HepG2 (cell line): ENCODE data around the gene LGALS1. TPM values are rescaled to one million over a fixed set of nuclear protein-coding genes. Genes with fewer than 3 reads are reported as not detected.

Source experiments
- ATF3 ChIP-seq: sonication (generic); formaldehyde crosslinking; IDR thresholded peaks from 2 replicates; pipeline ENCODE4 v1.4.0; 2020; ENCODE audit warnings: missing genetic modification reagents
- CHD4 ChIP-seq: fragments of 200-600 bp; sonication (generic); IDR thresholded peaks from 2 replicates; pipeline ENCODE4 v1.7.0; 2017; ENCODE audit warnings: mild to moderate bottlenecking, low read length, borderline replicate concordance
- FOXJ3 ChIP-seq: sonication (generic); formaldehyde crosslinking; IDR thresholded peaks from 2 replicates; pipeline ENCODE4 v1.4.0; 2020; ENCODE audit warnings: missing genetic modification reagents, mild to moderate bottlenecking, borderline replicate concordance
- GLMP ChIP-seq: sonication (generic); formaldehyde crosslinking; IDR thresholded peaks from 2 replicates; pipeline ENCODE4 v1.9.0; 2021; ENCODE audit warnings: missing genetic modification reagents, mild to moderate bottlenecking, borderline replicate concordance
- PHF21A ChIP-seq: sonication (generic); formaldehyde crosslinking; IDR thresholded peaks from 2 replicates; pipeline ENCODE4 v1.5.0; 2020; ENCODE audit warnings: mild to moderate bottlenecking, missing genetic modification reagents
- POGK ChIP-seq: sonication (generic); formaldehyde crosslinking; conservative IDR thresholded peaks from 2 replicates; pipeline ENCODE4 v1.8.0; 2022; ENCODE audit warnings: mild to moderate bottlenecking, moderate library complexity, missing genetic modification reagents
- POLR2G ChIP-seq: fragments of 200-400 bp; formaldehyde crosslinking; IDR thresholded peaks from 2 replicates; pipeline ENCODE4 v1.6.1; 2018; ENCODE audit warnings: mild to moderate bottlenecking, low read depth, low read length, moderate library complexity
- REXO4 ChIP-seq: sonication (generic); formaldehyde crosslinking; IDR thresholded peaks from 2 replicates; pipeline ENCODE4 v1.8.0; 2022; ENCODE audit warnings: missing genetic modification reagents, mild to moderate bottlenecking, borderline replicate concordance
- SSRP1 ChIP-seq: IDR thresholded peaks from 2 replicates; pipeline ENCODE4 v1.6.1; 2016; ENCODE audit warnings: control low read depth
- TP53 ChIP-seq: sonication (generic); formaldehyde crosslinking; conservative IDR thresholded peaks from 2 replicates; pipeline ENCODE4 v1.4.0; 2020; ENCODE audit warnings: missing genetic modification reagents
- ZMYM2 ChIP-seq: sonication (generic); formaldehyde crosslinking; IDR thresholded peaks from 2 replicates; pipeline ENCODE4 v1.8.0; 2022; ENCODE audit warnings: mild to moderate bottlenecking, missing genetic modification reagents
- ZNF253 ChIP-seq: sonication (generic); formaldehyde crosslinking; IDR thresholded peaks from 2 replicates; pipeline ENCODE4 v1.8.0; 2022; ENCODE audit warnings: mild to moderate bottlenecking, missing genetic modification reagents, borderline replicate concordance
- ZNF530 ChIP-seq: sonication (generic); formaldehyde crosslinking; IDR thresholded peaks from 2 replicates; pipeline ENCODE4 v1.5.0; 2020; ENCODE audit warnings: low read depth, mild to moderate bottlenecking, missing genetic modification reagents
- ZNF629 ChIP-seq: sonication (generic); formaldehyde crosslinking; conservative IDR thresholded peaks from 2 replicates; pipeline ENCODE4 v1.5.0; 2020; ENCODE audit warnings: missing genetic modification reagents
- ZNF724P ChIP-seq: sonication (generic); formaldehyde crosslinking; IDR thresholded peaks from 2 replicates; pipeline ENCODE4 v1.8.0; 2022; ENCODE audit warnings: missing genetic modification reagents, borderline replicate concordance
- polyA plus RNA-seq, 8 experiments: library from polyadenylated mRNA; depleted of rRNA in 3 of 8; stranded (reverse) in 7 of 8; unstranded in 1 of 8; fragments of >200 nt; fragmentation: Illumina TruSeq in 4 of 8; extraction: Trizol in 4 of 8; gene quantifications; 2 replicates each; pipeline versions ENCODE4 v1.2.1 to v1.2.3, GENCODE V29; 2011 to 2016; ENCODE audit warnings: low read depth in 4 of 8, missing spikeins in 1 of 8, mixed read lengths in 1 of 8; ENCODE audit not compliant: insufficient read depth in 1 of 8
- total RNA-seq, 5 experiments: library from RNA; depleted of rRNA; stranded (reverse); fragments of >200 nt; fragmentation: Illumina TruSeq; extraction: Trizol; gene quantifications; 2 replicates each; pipeline ENCODE4 v1.2.3, GENCODE V29; 2016; ENCODE audit warnings: low read depth in 1 of 5
- TF ChIP-seq, protein P1 (sequence below): sonication (generic); formaldehyde crosslinking; IDR thresholded peaks from 2 replicates; pipeline ENCODE4 v1.4.0; 2020; ENCODE audit warnings: mild to moderate bottlenecking, missing genetic modification reagents
- TF ChIP-seq, protein P2 (sequence below): sonication (generic); formaldehyde crosslinking; IDR thresholded peaks from 2 replicates; pipeline ENCODE4 v1.4.0; 2020; ENCODE audit warnings: missing genetic modification reagents, borderline replicate concordance
- TF ChIP-seq, protein P3 (sequence below): IDR thresholded peaks from 2 replicates; pipeline ENCODE4 v1.6.1; 2018; ENCODE audit warnings: missing genetic modification reagents
- TF ChIP-seq, protein P4 (sequence below): sonication (generic); formaldehyde crosslinking; IDR thresholded peaks from 2 replicates; pipeline ENCODE4 v1.4.0; 2020; ENCODE audit warnings: low read depth, mild to moderate bottlenecking, missing genetic modification reagents

LGALS1 gene
- total and polyA plus RNA-seq, 2 of the 13 experiments (the other 11 are each of a cell fraction or from before 2014, with no cell fraction given), result 103 to 858 TPM

GRCh38 chr22:37664249-37665101 lies 11.0 kb upstream of the LGALS1 start (continued):
- TF ChIP-seq, protein P1, sequence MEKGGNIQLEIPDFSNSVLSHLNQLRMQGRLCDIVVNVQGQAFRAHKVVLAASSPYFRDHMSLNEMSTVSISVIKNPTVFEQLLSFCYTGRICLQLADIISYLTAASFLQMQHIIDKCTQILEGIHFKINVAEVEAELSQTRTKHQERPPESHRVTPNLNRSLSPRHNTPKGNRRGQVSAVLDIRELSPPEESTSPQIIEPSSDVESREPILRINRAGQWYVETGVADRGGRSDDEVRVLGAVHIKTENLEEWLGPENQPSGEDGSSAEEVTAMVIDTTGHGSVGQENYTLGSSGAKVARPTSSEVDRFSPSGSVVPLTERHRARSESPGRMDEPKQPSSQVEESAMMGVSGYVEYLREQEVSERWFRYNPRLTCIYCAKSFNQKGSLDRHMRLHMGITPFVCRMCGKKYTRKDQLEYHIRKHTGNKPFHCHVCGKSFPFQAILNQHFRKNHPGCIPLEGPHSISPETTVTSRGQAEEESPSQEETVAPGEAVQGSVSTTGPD (CRISPR knock-in tag), result peak; percentile 69; the same call in 1 of the 2 replicates
- TF ChIP-seq POLR2G (no peak), REXO4 (no peak), FOXJ3 (CRISPR knock-in tag) (no peak), PHF21A (no peak), ATF3 (CRISPR knock-in tag) (no peak), ZNF253 (CRISPR knock-in tag) (no peak), GLMP (CRISPR knock-in tag) (no peak), CHD4 (no peak; the same call in 1 of the 2 replicates), ZNF629 (peak; percentile 99), ZMYM2 (CRISPR knock-in tag) (peak; percentile 56; the same call in 1 of the 2 replicates), POGK (no peak), ZNF530 (CRISPR knock-in tag) (no peak), SSRP1 (CRISPR knock-in tag) (0 out of 2 replicates have a peak, but pooled peaks have one; percentile 49), TP53 (CRISPR knock-in tag) (no peak), ZNF724P (CRISPR knock-in tag) (no peak)
- TF ChIP-seq, protein P2, sequence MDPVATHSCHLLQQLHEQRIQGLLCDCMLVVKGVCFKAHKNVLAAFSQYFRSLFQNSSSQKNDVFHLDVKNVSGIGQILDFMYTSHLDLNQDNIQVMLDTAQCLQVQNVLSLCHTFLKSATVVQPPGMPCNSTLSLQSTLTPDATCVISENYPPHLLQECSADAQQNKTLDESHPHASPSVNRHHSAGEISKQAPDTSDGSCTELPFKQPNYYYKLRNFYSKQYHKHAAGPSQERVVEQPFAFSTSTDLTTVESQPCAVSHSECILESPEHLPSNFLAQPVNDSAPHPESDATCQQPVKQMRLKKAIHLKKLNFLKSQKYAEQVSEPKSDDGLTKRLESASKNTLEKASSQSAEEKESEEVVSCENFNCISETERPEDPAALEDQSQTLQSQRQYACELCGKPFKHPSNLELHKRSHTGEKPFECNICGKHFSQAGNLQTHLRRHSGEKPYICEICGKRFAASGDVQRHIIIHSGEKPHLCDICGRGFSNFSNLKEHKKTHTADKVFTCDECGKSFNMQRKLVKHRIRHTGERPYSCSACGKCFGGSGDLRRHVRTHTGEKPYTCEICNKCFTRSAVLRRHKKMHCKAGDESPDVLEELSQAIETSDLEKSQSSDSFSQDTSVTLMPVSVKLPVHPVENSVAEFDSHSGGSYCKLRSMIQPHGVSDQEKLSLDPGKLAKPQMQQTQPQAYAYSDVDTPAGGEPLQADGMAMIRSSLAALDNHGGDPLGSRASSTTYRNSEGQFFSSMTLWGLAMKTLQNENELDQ (CRISPR knock-in tag), result no peak
- TF ChIP-seq, protein P3, sequence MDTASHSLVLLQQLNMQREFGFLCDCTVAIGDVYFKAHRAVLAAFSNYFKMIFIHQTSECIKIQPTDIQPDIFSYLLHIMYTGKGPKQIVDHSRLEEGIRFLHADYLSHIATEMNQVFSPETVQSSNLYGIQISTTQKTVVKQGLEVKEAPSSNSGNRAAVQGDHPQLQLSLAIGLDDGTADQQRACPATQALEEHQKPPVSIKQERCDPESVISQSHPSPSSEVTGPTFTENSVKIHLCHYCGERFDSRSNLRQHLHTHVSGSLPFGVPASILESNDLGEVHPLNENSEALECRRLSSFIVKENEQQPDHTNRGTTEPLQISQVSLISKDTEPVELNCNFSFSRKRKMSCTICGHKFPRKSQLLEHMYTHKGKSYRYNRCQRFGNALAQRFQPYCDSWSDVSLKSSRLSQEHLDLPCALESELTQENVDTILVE (CRISPR knock-in tag), result no peak
- TF ChIP-seq, protein P4, sequence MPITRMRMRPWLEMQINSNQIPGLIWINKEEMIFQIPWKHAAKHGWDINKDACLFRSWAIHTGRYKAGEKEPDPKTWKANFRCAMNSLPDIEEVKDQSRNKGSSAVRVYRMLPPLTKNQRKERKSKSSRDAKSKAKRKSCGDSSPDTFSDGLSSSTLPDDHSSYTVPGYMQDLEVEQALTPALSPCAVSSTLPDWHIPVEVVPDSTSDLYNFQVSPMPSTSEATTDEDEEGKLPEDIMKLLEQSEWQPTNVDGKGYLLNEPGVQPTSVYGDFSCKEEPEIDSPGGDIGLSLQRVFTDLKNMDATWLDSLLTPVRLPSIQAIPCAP (CRISPR knock-in tag), result no peak
